DMS53 (cell line): Measurements from ENCODE around the gene TCFL5.
A peak's percentile ranks its signal among the peaks of the same experiment; 100 is the strongest.

Experiments
- DNase-seq: peaks from one replicate; lab custom pipeline; 2025; lab: John Stamatoyannopoulos, UW

The TCFL5 gene

GRCh38 chr20:62796699-62797491 is 64.7 kb downstream of the TCFL5 start:
- DNase-seq: no peak

GRCh38 chr20:62795023-62795761 is 66.4 kb downstream of the TCFL5 start:
- peak; percentile 88 for DNase-seq

GRCh38 chr20:62794007-62794724 is 67.5 kb downstream of the TCFL5 start:
- DNase-seq: peak; percentile 98

GRCh38 chr20:62793757-62794006 is 67.9 kb downstream of the TCFL5 start:
- DNase-seq: no peak

GRCh38 chr20:62792940-62793756 is 68.5 kb downstream of the TCFL5 start:
- peak; percentile 38 for DNase-seq

GRCh38 chr20:62792182-62792939 is 69.3 kb downstream of the TCFL5 start:
- DNase-seq: no peak

GRCh38 chr20:62791301-62792181 is 70.1 kb downstream of the TCFL5 start:
- DNase-seq: peak; percentile 86
